ENCODE measurements around the gene ZNF724.

GRCh38 chr19:23222998-23223652 is 27.1 kb downstream of the ZNF724 start:
- TF ChIP-seq CTCF (conservative IDR thresholded peaks at IDR 0.05; ENCODE audit: low read length): no peak
- no peak for TF ChIP-seq EZH2phosphoT487 (IDR thresholded peaks at IDR 0.05; ENCODE audit: borderline replicate concordance, low read depth, low read length)

Data from OCI-LY7 (cell line).